Measurements from ENCODE around the gene PCGF6.
"Not testable (repeated sequence)": the region's sequence is repeated elsewhere in the genome, so short reads cannot be mapped to it uniquely, and the experiment has no call there.

PCGF6 gene

DNA sequence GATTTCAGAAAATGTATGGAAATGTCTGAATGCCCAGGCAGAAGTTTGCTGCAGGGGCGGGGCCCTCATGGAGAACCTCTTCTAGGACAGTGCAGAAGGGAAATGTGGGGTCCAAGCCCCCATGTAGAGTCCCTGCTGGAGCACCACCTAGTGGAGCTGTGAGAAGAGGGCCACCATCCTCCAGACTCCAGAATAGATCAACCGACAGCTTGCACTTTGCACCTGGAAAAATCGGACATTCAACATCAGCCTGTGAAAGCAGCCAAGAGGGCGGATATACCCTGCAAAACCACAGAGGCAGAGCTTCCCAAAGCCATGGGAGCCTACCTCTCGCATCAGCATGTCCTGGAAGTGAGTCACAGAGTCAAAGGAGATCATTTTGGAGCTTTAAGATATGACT, 91.0 kb downstream of the PCGF6 start:
- DNase-seq: no peak
- TF ChIP-seq, protein P1, sequence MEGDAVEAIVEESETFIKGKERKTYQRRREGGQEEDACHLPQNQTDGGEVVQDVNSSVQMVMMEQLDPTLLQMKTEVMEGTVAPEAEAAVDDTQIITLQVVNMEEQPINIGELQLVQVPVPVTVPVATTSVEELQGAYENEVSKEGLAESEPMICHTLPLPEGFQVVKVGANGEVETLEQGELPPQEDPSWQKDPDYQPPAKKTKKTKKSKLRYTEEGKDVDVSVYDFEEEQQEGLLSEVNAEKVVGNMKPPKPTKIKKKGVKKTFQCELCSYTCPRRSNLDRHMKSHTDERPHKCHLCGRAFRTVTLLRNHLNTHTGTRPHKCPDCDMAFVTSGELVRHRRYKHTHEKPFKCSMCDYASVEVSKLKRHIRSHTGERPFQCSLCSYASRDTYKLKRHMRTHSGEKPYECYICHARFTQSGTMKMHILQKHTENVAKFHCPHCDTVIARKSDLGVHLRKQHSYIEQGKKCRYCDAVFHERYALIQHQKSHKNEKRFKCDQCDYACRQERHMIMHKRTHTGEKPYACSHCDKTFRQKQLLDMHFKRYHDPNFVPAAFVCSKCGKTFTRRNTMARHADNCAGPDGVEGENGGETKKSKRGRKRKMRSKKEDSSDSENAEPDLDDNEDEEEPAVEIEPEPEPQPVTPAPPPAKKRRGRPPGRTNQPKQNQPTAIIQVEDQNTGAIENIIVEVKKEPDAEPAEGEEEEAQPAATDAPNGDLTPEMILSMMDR (IDR thresholded peaks at IDR 0.05; ENCODE audit: borderline replicate concordance, extremely low read depth, low read length, poor library complexity, severe bottlenecking): no peak
- TF ChIP-seq EZH2 (IDR thresholded peaks at IDR 0.05; ENCODE audit: borderline replicate concordance, low read depth, low read length, severe bottlenecking): no peak
- Histone ChIP-seq H3K4me2 (ENCODE audit: insufficient read depth, low read length) (no peak overlapping the region), H3K9ac (ENCODE audit: low read depth, low read length) (no peak overlapping the region), H3K79me2 (ENCODE audit: insufficient read depth, low read length) (no peaks in the 10 kb centered on the region), H3K9me3 (ENCODE audit: insufficient read depth, low read length, severe bottlenecking) (peaks cover 2% of the 10 kb centered on the region), H3K4me1 (ENCODE audit: insufficient read depth, low read length) (no peaks in the 10 kb centered on the region), H3K27me3 (ENCODE audit: insufficient read depth, low read length, poor library complexity) (no peaks in the 10 kb centered on the region), H3K36me3 (ENCODE audit: insufficient read depth, low read length) (no peaks in the 10 kb centered on the region), H2AFZ (ENCODE audit: low read depth, low read length) (no peak overlapping the region), H3K27ac (ENCODE audit: low read length) (no peak overlapping the region), H4K20me1 (ENCODE audit: insufficient read depth, low read length) (no peaks in the 10 kb centered on the region), H3K4me3 (ENCODE audit: low read depth in 1 of 2, low read length in 2 of 2) (no peak overlapping the region)
- no peak for ATAC-seq (ENCODE audit: insufficient read depth, low read depth)

DNA sequence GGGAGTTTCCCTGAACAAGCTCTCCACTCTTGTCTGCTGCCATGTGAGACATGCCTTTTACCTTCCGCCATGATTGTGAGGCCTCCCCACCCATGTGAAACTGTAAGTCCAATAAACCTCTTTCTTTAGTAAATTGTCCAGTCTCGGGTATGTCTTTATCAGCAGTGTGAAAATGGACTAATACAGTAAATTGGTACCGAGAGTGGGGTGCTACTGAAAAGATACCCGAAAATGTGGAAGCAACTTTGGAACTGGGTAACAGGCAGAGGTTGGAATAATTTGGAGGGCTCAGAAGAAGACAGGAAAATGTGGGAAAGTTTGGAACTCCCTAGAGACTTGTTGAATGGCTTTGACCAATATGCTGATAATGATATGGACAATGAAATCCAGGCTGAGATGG, 92.0 kb downstream of the PCGF6 start:
- not testable (repeated sequence) for H3K9ac ChIP-seq (ENCODE audit: low read depth, low read length); H2AFZ ChIP-seq (ENCODE audit: low read depth, low read length); H3K9me3 ChIP-seq (ENCODE audit: insufficient read depth, low read length, severe bottlenecking); DNase-seq; H3K4me2 ChIP-seq (ENCODE audit: insufficient read depth, low read length); H3K4me3 ChIP-seq (ENCODE audit: low read depth in 1 of 2, low read length in 2 of 2); H3K4me1 ChIP-seq (ENCODE audit: insufficient read depth, low read length); H3K36me3 ChIP-seq (ENCODE audit: insufficient read depth, low read length); H4K20me1 ChIP-seq (ENCODE audit: insufficient read depth, low read length); ATAC-seq (ENCODE audit: insufficient read depth, low read depth); H3K27ac ChIP-seq (ENCODE audit: low read length); H3K79me2 ChIP-seq (ENCODE audit: insufficient read depth, low read length); H3K27me3 ChIP-seq (ENCODE audit: insufficient read depth, low read length, poor library complexity)

DNA sequence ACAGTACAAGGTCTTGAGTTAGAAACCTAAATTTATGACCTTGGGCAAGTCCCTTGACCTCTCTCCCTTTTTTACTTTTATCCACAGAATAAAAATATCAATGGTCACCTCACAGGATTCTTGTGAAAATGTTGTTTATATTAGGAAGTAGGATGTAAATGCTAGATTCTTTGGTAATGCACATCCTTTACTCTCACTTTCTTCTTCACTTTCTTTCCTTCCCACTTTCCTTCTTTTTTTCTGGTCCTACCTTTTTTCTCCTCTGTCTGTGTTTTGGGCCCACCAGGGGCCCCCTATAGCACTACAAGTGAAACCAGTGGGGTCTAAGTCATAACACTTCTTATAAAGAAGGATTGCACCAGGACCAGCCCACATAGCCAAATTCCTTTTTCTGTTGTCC, 93.1 kb downstream of the PCGF6 start:
- H3K36me3 ChIP-seq (ENCODE audit: insufficient read depth, low read length): no peaks in the 10 kb centered on the region
- H3K4me2 ChIP-seq (ENCODE audit: insufficient read depth, low read length): no peak overlapping the region
- H3K9me3 ChIP-seq (ENCODE audit: insufficient read depth, low read length, severe bottlenecking): peaks cover 2% of the 10 kb centered on the region
- no peak overlapping the region for H3K27ac ChIP-seq (ENCODE audit: low read length)
- no peaks in the 10 kb centered on the region for H3K79me2 ChIP-seq (ENCODE audit: insufficient read depth, low read length)
- H4K20me1 ChIP-seq (ENCODE audit: insufficient read depth, low read length): no peaks in the 10 kb centered on the region
- H2AFZ ChIP-seq (ENCODE audit: low read depth, low read length): no peak overlapping the region
- no peak overlapping the region for H3K4me3 ChIP-seq (ENCODE audit: low read depth in 1 of 2, low read length in 2 of 2)
- H3K4me1 ChIP-seq (ENCODE audit: insufficient read depth, low read length): no peaks in the 10 kb centered on the region
- no peak for DNase-seq
- ATAC-seq (ENCODE audit: insufficient read depth, low read depth): no peak
- no peak overlapping the region for H3K9ac ChIP-seq (ENCODE audit: low read depth, low read length)
- TF ChIP-seq, protein P1 (IDR thresholded peaks at IDR 0.05; ENCODE audit: borderline replicate concordance, extremely low read depth, low read length, poor library complexity, severe bottlenecking): no peak
- TF ChIP-seq EZH2 (IDR thresholded peaks at IDR 0.05; ENCODE audit: borderline replicate concordance, low read depth, low read length, severe bottlenecking): no peak
- no peaks in the 10 kb centered on the region for H3K27me3 ChIP-seq (ENCODE audit: insufficient read depth, low read length, poor library complexity)

DNA sequence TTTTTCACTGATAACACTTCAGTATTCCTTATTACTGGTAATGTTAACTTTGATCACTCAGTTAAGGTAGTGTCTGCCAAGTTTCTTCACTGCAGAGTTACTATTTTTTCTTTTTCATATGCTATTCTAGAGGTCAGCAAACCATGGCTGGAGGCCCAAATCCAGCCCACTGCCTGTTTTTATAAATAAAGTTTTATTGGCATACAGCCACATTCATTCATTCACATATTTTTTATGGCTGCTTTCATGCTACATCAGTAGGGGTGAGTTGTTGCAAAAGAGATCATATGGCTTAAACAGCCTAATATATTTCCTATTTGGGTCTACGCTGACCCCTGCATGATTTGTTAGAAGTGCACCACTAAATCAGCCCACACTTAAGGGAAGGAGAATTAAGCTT, 94.3 kb downstream of the PCGF6 start:
- Histone ChIP-seq H3K4me2 (ENCODE audit: insufficient read depth, low read length) (no peak overlapping the region), H3K9ac (ENCODE audit: low read depth, low read length) (no peak overlapping the region)
- DNase-seq: no peak

More for the DNA sequence above, 94.3 kb downstream of the PCGF6 start:
- no peak for ATAC-seq (ENCODE audit: insufficient read depth, low read depth)
- Histone ChIP-seq H3K9me3 (ENCODE audit: insufficient read depth, low read length, severe bottlenecking) (peaks cover 2% of the 10 kb centered on the region), H3K4me1 (ENCODE audit: insufficient read depth, low read length) (no peaks in the 10 kb centered on the region), H2AFZ (ENCODE audit: low read depth, low read length) (no peak overlapping the region), H3K36me3 (ENCODE audit: insufficient read depth, low read length) (no peaks in the 10 kb centered on the region), H4K20me1 (ENCODE audit: insufficient read depth, low read length) (no peaks in the 10 kb centered on the region), H3K79me2 (ENCODE audit: insufficient read depth, low read length) (no peaks in the 10 kb centered on the region), H3K4me3 (ENCODE audit: low read depth in 1 of 2, low read length in 2 of 2) (no peak overlapping the region), H3K27ac (ENCODE audit: low read length) (no peak overlapping the region), H3K27me3 (ENCODE audit: insufficient read depth, low read length, poor library complexity) (no peaks in the 10 kb centered on the region)
- TF ChIP-seq, protein P1 (IDR thresholded peaks at IDR 0.05; ENCODE audit: borderline replicate concordance, extremely low read depth, low read length, poor library complexity, severe bottlenecking): no peak
- no peak for TF ChIP-seq EZH2 (IDR thresholded peaks at IDR 0.05; ENCODE audit: borderline replicate concordance, low read depth, low read length, severe bottlenecking)
